ENCODE measurements around the gene MIEN1.

DNA sequence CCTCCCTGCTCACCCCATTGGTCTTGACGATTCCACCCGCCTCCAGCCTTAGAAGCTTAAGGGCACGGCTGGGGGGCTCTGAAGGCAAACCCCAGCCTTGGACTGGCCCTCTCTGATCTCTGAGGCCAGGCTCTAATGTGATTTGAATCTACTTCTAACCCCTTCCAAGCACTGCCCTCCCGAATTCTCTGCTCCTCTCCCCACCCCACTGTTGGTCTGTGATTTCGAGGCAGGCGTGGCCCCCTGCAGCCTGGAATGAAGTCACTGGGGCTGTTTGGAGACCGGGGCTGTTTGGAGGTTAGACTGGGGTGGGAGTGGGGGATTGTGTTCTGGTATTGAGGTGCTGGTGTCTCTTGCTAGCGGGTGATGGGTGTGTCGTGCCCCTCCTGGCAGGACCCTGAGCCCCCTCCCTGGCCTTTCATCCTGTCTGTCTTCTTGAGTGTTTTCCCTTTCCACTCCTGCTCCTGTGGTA is 9.6 kb upstream of the MIEN1 start:
- TF ChIP-seq POLR2AphosphoS5 (IDR thresholded peaks at IDR 0.05) (no peak), EP300 (IDR thresholded peaks at IDR 0.05) (no peak), POLR2A (IDR thresholded peaks at IDR 0.05) (no peak)
- TF ChIP-seq, protein P1, sequence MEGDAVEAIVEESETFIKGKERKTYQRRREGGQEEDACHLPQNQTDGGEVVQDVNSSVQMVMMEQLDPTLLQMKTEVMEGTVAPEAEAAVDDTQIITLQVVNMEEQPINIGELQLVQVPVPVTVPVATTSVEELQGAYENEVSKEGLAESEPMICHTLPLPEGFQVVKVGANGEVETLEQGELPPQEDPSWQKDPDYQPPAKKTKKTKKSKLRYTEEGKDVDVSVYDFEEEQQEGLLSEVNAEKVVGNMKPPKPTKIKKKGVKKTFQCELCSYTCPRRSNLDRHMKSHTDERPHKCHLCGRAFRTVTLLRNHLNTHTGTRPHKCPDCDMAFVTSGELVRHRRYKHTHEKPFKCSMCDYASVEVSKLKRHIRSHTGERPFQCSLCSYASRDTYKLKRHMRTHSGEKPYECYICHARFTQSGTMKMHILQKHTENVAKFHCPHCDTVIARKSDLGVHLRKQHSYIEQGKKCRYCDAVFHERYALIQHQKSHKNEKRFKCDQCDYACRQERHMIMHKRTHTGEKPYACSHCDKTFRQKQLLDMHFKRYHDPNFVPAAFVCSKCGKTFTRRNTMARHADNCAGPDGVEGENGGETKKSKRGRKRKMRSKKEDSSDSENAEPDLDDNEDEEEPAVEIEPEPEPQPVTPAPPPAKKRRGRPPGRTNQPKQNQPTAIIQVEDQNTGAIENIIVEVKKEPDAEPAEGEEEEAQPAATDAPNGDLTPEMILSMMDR (IDR thresholded peaks at IDR 0.05): no peak

Measured in stomach (tissue), 4 donors.